ENCODE results near the gene WDR75. TPM values are rescaled to one million over a fixed set of nuclear protein-coding genes. Genes with fewer than 3 reads are reported as not detected.

WDR75 gene
- total and polyA plus RNA-seq, 10 donors, result 27.1 to 66.5 (median 38.4) TPM

GRCh38 chr2:189465076-189465475 is 23.8 kb downstream of the WDR75 start:
- H3K9me3 ChIP-seq, result no peaks in the 10 kb centered on the region
- TF ChIP-seq CTCF (IDR thresholded peaks at IDR 0.05 in 8 of 11, conservative IDR thresholded peaks at IDR 0.05 in 3 of 11) (no peak), POLR2A (IDR thresholded peaks at IDR 0.05) (no peak), POLR2AphosphoS5 (IDR thresholded peaks at IDR 0.05) (no peak)
- H3K36me3 ChIP-seq, result peaks cover 3 to 100% (median 66%) of the 10 kb centered on the region in 6 donors
- H3K4me1 ChIP-seq, result peaks cover 0 to 32% (median 14%) of the 10 kb centered on the region in 6 donors
- intact Hi-C loops (cut with DNase I; ENCODE audit: low total_unique reads), result loop anchor here (10.0 kb wide), 1 partner anchor 170 kb away; no protein-coding TSS in a partner anchor
- no peak overlapping the region for H3K4me3 ChIP-seq
- WGBS, 5 donors, result 64 to 78% (median 73%) methylated on average over 1 of the region's 1 CpG
- H3K27ac ChIP-seq, result peak overlapping the region in 2 of 8 donors; percentile 6 to 7
- no peak for DNase-seq
- no peaks in the 10 kb centered on the region for H3K27me3 ChIP-seq (replicated peaks in 1 of 7)

GRCh38 chr2:189465478-189465877 is 24.2 kb downstream of the WDR75 start:
- TF ChIP-seq CTCF (IDR thresholded peaks at IDR 0.05 in 8 of 11, conservative IDR thresholded peaks at IDR 0.05 in 3 of 11) (no peak), POLR2AphosphoS5 (IDR thresholded peaks at IDR 0.05) (no peak)
- WGBS, 5 donors, result 65 to 79% (median 73%) methylated on average over 3 of the region's 3 CpGs
- H3K27me3 ChIP-seq (replicated peaks in 1 of 7), result no peaks in the 10 kb centered on the region
- H3K27ac ChIP-seq, result peak overlapping the region in 3 of 8 donors; percentile 6 to 18 (median 7)
- no peak overlapping the region for H3K4me3 ChIP-seq
- no peak for DNase-seq
- intact Hi-C loops (cut with DNase I; ENCODE audit: low total_unique reads), result loop anchor here (10.0 kb wide), 1 partner anchor 169 kb away; no protein-coding TSS in a partner anchor
- peaks cover 0 to 32% (median 14%) of the 10 kb centered on the region in 6 donors for H3K4me1 ChIP-seq
- H3K9me3 ChIP-seq, result no peaks in the 10 kb centered on the region
- H3K36me3 ChIP-seq, result peaks cover 5 to 100% (median 66%) of the 10 kb centered on the region in 6 donors

- Histone ChIP-seq H3K27me3 (replicated peaks in 1 of 7) (no peaks in the 10 kb centered on the region), H3K27ac (peak overlapping the region in 3 of 8 donors; percentile 6 to 18 (median 7)), H3K9me3 (no peaks in the 10 kb centered on the region), H3K4me3 (no peak overlapping the region), H3K36me3 (peaks cover 5 to 100% (median 66%) of the 10 kb centered on the region in 6 donors), H3K4me1 (peaks cover 0 to 32% (median 14%) of the 10 kb centered on the region in 6 donors)
- 82 to 87% (median 85%) methylated on average over 4 of the region's 4 CpGs for WGBS, 5 donors
- DNase-seq, result no peak
- TF ChIP-seq CTCF (IDR thresholded peaks at IDR 0.05 in 8 of 11, conservative IDR thresholded peaks at IDR 0.05 in 3 of 11) (no peak), POLR2A (IDR thresholded peaks at IDR 0.05) (no peak), POLR2AphosphoS5 (IDR thresholded peaks at IDR 0.05) (no peak)
- intact Hi-C loops (cut with DNase I; ENCODE audit: low total_unique reads), result loop anchor here (10.0 kb wide), 1 partner anchor 169 kb away; no protein-coding TSS in a partner anchor
Measured at GRCh38 chr2:189466046-189466445, 24.8 kb downstream of the WDR75 start.

- DNase-seq, result no peak
- Histone ChIP-seq H3K4me3 (no peak overlapping the region), H3K9me3 (no peaks in the 10 kb centered on the region), H3K27me3 (replicated peaks in 1 of 7) (no peaks in the 10 kb centered on the region), H3K27ac (peak overlapping the region in 3 of 8 donors; percentile 15 to 37 (median 36)), H3K36me3 (peaks cover 5 to 100% (median 69%) of the 10 kb centered on the region in 6 donors), H3K4me1 (peaks cover 0 to 32% (median 14%) of the 10 kb centered on the region in 6 donors)
- peak in 9 of 11 experiments; percentile 3 to 57 (median 37) for TF ChIP-seq CTCF (IDR thresholded peaks at IDR 0.05 in 8 of 11, conservative IDR thresholded peaks at IDR 0.05 in 3 of 11)
- TF ChIP-seq POLR2A (IDR thresholded peaks at IDR 0.05), result no peak
- intact Hi-C loops (cut with DNase I; ENCODE audit: low total_unique reads), result loop anchor here (10.0 kb wide), 1 partner anchor 168 kb away; no protein-coding TSS in a partner anchor
Measured at GRCh38 chr2:189466656-189467055, 25.4 kb downstream of the WDR75 start.

All from spleen (tissue), 11 donors.